ENCODE results near the gene BCL6. TPM values are rescaled to one million over a fixed set of nuclear protein-coding genes. Genes with fewer than 3 reads are reported as not detected.

The BCL6 gene
- total and polyA plus RNA-seq, 4 donors, result 7.8 to 71.8 (median 13.3) TPM

DNA sequence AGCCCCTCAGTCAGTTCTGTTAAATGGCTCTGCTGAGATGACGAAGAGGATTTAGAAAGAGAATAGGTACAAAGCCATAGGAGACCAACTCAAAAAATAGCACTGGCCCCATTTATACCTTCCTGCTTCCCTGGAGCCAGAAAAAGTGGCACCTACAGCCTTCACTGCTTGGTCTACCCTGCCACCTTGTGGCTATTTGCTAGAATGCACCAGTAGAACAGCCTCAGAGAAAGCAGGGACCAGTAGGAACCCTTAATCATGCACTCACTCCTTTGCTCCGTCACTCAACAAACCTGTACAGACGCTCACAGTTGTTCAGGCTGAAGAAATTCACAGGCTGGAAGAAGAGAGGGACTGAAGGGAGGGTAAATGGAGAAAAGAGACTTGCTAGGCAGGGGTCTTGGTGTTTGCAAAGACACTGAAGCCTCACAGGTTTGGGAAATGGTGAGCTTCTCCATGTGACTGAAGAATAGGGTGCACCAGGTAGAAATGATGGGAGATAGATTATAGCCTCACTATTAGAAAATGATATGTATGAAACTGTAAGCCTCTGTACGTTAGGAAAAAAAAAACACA is 30.8 kb downstream of the BCL6 start:
- peaks cover 0 to 8% (median 6%) of the 10 kb centered on the region in 4 donors for H3K4me1 ChIP-seq (ENCODE audit: control insufficient read depth in 4 of 4, insufficient read depth in 4 of 4, low read length in 3 of 4)
- H3K4me3 ChIP-seq (ENCODE audit: low read depth in 1 of 3, low read length in 3 of 3), result no peak overlapping the region
- H3K36me3 ChIP-seq (ENCODE audit: control insufficient read depth in 4 of 4, insufficient read depth in 3 of 4, low read depth in 1 of 4, low read length in 3 of 4), result no peaks in the 10 kb centered on the region
- H3K9me3 ChIP-seq (ENCODE audit: control insufficient read depth in 4 of 4, low read length in 3 of 4), result no peaks in the 10 kb centered on the region
- H3K27ac ChIP-seq (ENCODE audit: low read depth in 1 of 2, low read length in 2 of 2), result no peak overlapping the region
- H3K9ac ChIP-seq (ENCODE audit: low read depth in 1 of 2, low read length in 2 of 2), result no peak overlapping the region
- WGBS, result 17% methylated on average over 4 of the region's 4 CpGs
- no peaks in the 10 kb centered on the region for H3K27me3 ChIP-seq (ENCODE audit: control insufficient read depth in 4 of 4, insufficient read depth in 4 of 4, low read length in 3 of 4)
- TF ChIP-seq GABPA (IDR thresholded peaks at IDR 0.05 in 1 of 2, conservative IDR thresholded peaks at IDR 0.05 in 1 of 2), result no peak
- peak; percentile 100 for TF ChIP-seq RAD21 (IDR thresholded peaks at IDR 0.05)
- TF ChIP-seq, protein P1, sequence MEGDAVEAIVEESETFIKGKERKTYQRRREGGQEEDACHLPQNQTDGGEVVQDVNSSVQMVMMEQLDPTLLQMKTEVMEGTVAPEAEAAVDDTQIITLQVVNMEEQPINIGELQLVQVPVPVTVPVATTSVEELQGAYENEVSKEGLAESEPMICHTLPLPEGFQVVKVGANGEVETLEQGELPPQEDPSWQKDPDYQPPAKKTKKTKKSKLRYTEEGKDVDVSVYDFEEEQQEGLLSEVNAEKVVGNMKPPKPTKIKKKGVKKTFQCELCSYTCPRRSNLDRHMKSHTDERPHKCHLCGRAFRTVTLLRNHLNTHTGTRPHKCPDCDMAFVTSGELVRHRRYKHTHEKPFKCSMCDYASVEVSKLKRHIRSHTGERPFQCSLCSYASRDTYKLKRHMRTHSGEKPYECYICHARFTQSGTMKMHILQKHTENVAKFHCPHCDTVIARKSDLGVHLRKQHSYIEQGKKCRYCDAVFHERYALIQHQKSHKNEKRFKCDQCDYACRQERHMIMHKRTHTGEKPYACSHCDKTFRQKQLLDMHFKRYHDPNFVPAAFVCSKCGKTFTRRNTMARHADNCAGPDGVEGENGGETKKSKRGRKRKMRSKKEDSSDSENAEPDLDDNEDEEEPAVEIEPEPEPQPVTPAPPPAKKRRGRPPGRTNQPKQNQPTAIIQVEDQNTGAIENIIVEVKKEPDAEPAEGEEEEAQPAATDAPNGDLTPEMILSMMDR (IDR thresholded peaks at IDR 0.05; ENCODE audit: low read depth, low read length, missing input control), result peak; percentile 97
- peak; percentile 69 for DNase-seq (ENCODE audit: low spot score)

DNA sequence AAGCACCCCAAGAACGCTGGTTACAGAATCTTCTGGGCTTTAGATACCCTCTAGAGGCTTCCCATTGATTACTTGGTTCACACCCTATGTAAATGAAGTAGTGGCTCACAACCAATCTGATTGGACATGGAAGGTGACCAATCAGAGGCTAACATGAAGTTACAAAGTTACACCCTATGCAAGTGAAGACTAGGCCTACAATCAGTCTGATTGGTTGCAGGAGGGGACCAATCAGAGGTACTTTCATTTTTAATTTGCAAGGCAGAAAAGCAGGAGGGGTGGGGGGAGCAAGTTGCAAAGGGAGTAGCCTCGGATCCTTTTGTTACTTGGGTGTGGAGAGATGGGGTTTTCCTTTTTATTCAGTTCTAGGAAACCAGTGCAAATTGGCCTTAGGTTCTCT is 31.8 kb downstream of the BCL6 start:
- TF ChIP-seq, protein P1 (IDR thresholded peaks at IDR 0.05; ENCODE audit: low read depth, low read length, missing input control), result no peak
- TF ChIP-seq HNF4A (conservative IDR thresholded peaks at IDR 0.05), result no peak
- no peak for TF ChIP-seq EGR1 (IDR thresholded peaks at IDR 0.05; ENCODE audit: low read depth in 2 of 2)
- TF ChIP-seq SP1 (IDR thresholded peaks at IDR 0.05), result peak; percentile 33
- H3K9me3 ChIP-seq (ENCODE audit: control insufficient read depth in 4 of 4, low read length in 3 of 4), result no peaks in the 10 kb centered on the region
- no peaks in the 10 kb centered on the region for H3K36me3 ChIP-seq (ENCODE audit: control insufficient read depth in 4 of 4, insufficient read depth in 3 of 4, low read depth in 1 of 4, low read length in 3 of 4)
- H3K27me3 ChIP-seq (ENCODE audit: control insufficient read depth in 4 of 4, insufficient read depth in 4 of 4, low read length in 3 of 4), result no peaks in the 10 kb centered on the region
- peaks cover 0 to 6% (median 3%) of the 10 kb centered on the region in 4 donors for H3K4me1 ChIP-seq (ENCODE audit: control insufficient read depth in 4 of 4, insufficient read depth in 4 of 4, low read length in 3 of 4)
- no peak for DNase-seq (ENCODE audit: low spot score)
- 78% methylated on average over 2 of the region's 2 CpGs for WGBS
- no peak overlapping the region for H3K9ac ChIP-seq (ENCODE audit: low read depth in 1 of 2, low read length in 2 of 2)
- no peak overlapping the region for H3K27ac ChIP-seq (ENCODE audit: low read depth in 1 of 2, low read length in 2 of 2)
- H3K4me3 ChIP-seq (ENCODE audit: low read depth in 1 of 3, low read length in 3 of 3), result no peak overlapping the region

DNA sequence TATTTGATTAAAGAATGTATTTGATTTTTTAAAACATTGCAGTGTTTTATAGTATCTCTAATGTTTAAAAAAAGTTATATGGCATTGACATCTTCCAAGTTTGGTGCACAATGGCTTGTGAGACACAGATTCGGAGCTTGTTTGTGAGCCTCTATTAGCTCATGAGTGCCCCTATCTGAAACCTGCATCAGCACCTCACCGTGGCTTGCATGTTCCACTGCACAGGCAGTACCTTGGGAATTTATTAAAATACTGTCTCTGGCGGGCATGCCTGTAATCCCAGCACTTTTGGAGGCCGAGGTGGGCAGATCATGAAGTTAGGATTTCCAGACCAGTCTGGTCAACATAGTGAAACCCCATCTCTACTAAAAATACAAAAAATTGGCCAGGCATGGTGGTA is 36.1 kb downstream of the BCL6 start:
- WGBS, result 83% methylated on average over 4 of the region's 4 CpGs

More for the DNA sequence above, 36.1 kb downstream of the BCL6 start:
- no peaks in the 10 kb centered on the region for H3K36me3 ChIP-seq (ENCODE audit: control insufficient read depth in 4 of 4, insufficient read depth in 3 of 4, low read depth in 1 of 4, low read length in 3 of 4)
- no peak overlapping the region for H3K27ac ChIP-seq (ENCODE audit: low read depth in 1 of 2, low read length in 2 of 2)
- peaks cover 0 to 11% (median 3%) of the 10 kb centered on the region in 4 donors for H3K4me1 ChIP-seq (ENCODE audit: control insufficient read depth in 4 of 4, insufficient read depth in 4 of 4, low read length in 3 of 4)
- H3K27me3 ChIP-seq (ENCODE audit: control insufficient read depth in 4 of 4, insufficient read depth in 4 of 4, low read length in 3 of 4), result no peaks in the 10 kb centered on the region
- H3K4me3 ChIP-seq (ENCODE audit: low read depth in 1 of 3, low read length in 3 of 3), result no peak overlapping the region
- DNase-seq (ENCODE audit: low spot score), result no peak
- H3K9ac ChIP-seq (ENCODE audit: low read depth in 1 of 2, low read length in 2 of 2), result no peak overlapping the region
- no peaks in the 10 kb centered on the region for H3K9me3 ChIP-seq (ENCODE audit: control insufficient read depth in 4 of 4, low read length in 3 of 4)
- TF ChIP-seq RAD21 (IDR thresholded peaks at IDR 0.05) (peak in 1 of 2 donors; percentile 9), TAF1 (conservative IDR thresholded peaks at IDR 0.05) (no peak), FOXA1 (IDR thresholded peaks at IDR 0.05) (no peak), EGR1 (IDR thresholded peaks at IDR 0.05; ENCODE audit: low read depth in 2 of 2) (no peak), JUND (IDR thresholded peaks at IDR 0.05) (no peak), GABPA (IDR thresholded peaks at IDR 0.05 in 1 of 2, conservative IDR thresholded peaks at IDR 0.05 in 1 of 2) (no peak)
- TF ChIP-seq, protein P1 (IDR thresholded peaks at IDR 0.05; ENCODE audit: low read depth, low read length, missing input control), result no peak

All from liver (tissue), 9 donors.